OCI-LY3 (cell line): ENCODE data around the gene CSNK2A2.

Experiments used
- CTCF ChIP-seq: fragments of 200-600, 300-600 bp; sonication (generic); IDR thresholded peaks from 2 replicates; pipeline ENCODE4 v1.5.1; 2014; ENCODE audit warnings: antibody characterized with exemption, low read length, low read depth
- EZH2phosphoT487 ChIP-seq: fragments of 200-600 bp; shearing (Covaris generic); IDR thresholded peaks from 2 replicates; pipeline ENCODE4 v1.6.1; 2018; ENCODE audit warnings: antibody characterized with exemption, mixed run types, low read depth

- TF ChIP-seq CTCF: no peak
- TF ChIP-seq EZH2phosphoT487: no peak
These were observed 1.0 kb upstream of the CSNK2A2 start for GRCh38 chr16:58198803-58199411.
